HG03571 (cell line): Measurements from ENCODE around the gene COL5A1.
"Not testable (repeated sequence)": the region's sequence is repeated elsewhere in the genome, so short reads cannot be mapped to it uniquely, and the experiment has no call there.

Experiments used
- ATAC-seq: cut with Tn5 transposase; IDR thresholded peaks from one replicate; pipeline ENCODE4 v1.9.1; 2021; ENCODE audit not compliant: unreplicated experiment

The COL5A1 gene

DNA sequence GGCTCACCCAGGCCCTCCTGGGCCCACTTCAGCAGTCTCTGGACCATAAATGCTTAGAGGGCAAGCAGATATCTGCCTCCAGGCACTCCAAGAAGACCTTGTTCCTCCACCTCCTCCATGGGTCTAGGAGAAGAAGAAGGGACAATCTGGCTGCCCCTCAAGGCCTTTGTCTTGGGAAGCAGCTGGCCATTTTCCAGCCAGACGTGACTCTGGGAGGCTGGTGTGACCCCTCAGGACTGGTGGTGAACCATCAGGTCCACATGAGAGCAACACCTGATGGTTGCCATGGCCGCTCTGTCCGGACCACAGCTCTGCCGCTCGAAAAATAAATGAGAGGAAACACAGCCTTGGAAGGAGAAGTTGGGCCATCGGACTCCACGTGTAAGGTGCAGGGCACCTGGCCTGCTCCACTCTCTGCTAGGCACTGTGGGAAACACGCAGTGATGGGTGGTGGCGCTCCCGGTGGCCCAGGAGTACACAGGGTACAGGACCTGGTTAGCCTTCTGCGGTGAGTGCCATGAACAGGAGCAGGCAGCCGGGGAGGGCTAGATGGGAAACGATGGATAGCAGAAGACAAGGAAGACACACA lies 3.0 kb upstream of the COL5A1 start:
- no peak for ATAC-seq

DNA sequence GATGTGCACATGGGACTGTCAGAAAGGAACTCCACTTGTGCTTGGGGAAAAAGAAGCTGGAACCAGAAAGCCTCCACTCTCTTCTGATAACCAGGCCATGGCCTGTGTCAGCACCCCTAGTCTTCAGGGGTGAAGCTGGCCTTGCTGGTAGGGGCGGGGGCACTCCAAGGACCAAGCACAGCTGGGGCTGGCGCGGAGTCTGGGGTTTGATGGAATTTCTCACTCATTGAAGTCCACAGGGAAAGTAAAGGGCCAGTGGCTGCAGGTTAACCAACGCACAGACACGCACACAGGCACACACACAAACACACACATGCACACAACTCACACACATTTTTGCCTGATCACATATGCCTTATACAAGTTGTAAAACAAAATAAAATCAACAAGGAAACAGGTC lies 1.6 kb upstream of the COL5A1 start:
- ATAC-seq: no peak

GRCh38 chr9:134640506-134641172 lies 964 bp upstream of the COL5A1 start:
- no peak for ATAC-seq

- ATAC-seq: no peak
Observed at GRCh38 chr9:134641990-134642384, 384 bp downstream of the COL5A1 start.

DNA sequence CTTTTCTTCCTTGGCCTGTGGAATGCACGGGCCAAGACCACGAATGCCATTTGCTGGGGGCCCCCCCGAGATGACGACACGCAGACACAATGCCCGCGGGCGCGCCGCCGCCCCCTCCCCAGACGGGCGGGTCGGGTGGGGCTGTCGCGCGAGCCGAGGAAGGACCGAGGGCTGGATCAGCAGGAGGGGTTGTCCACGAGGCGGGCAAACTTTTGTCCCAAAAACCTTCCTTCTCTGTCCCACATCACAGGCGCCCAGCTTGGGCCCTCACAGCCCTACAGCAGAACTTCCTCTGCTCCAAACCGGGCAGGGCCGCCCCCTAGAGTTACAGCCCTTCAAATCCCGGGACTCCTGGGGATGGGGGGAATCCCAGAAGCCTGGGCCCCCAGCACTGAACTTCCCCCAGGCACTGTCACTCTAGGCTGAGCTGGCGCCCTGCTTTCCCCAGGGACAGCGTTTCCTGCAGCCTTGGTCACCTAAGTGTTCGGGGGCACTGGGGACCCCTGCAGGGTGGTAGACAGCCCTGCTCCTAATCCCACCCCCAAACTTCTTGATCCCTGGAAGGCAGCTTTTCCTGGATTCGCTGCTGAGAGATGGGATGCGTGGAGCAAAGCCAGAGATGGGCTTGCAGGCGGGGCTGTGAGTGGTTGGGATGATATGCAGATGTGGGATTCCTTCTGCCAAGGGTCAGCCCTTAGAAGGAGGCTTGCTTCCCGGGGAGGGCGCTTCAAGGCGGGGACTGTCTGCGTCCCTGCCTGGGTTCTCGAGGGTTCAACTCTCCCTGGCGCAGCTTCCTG lies 980 bp downstream of the COL5A1 start:
- ATAC-seq: no peak

GRCh38 chr9:134643222-134643671 lies 1.6 kb downstream of the COL5A1 start:
- no peak for ATAC-seq

GRCh38 chr9:134644401-134644724 lies 2.8 kb downstream of the COL5A1 start:
- ATAC-seq: not testable (repeated sequence)

- ATAC-seq: no peak
Observed at GRCh38 chr9:134644725-134645606, 3.4 kb downstream of the COL5A1 start.

- no peak for ATAC-seq
Observed at GRCh38 chr9:134645607-134646365, 4.2 kb downstream of the COL5A1 start.

GRCh38 chr9:134647359-134648080 lies 5.9 kb downstream of the COL5A1 start:
- no peak for ATAC-seq

DNA sequence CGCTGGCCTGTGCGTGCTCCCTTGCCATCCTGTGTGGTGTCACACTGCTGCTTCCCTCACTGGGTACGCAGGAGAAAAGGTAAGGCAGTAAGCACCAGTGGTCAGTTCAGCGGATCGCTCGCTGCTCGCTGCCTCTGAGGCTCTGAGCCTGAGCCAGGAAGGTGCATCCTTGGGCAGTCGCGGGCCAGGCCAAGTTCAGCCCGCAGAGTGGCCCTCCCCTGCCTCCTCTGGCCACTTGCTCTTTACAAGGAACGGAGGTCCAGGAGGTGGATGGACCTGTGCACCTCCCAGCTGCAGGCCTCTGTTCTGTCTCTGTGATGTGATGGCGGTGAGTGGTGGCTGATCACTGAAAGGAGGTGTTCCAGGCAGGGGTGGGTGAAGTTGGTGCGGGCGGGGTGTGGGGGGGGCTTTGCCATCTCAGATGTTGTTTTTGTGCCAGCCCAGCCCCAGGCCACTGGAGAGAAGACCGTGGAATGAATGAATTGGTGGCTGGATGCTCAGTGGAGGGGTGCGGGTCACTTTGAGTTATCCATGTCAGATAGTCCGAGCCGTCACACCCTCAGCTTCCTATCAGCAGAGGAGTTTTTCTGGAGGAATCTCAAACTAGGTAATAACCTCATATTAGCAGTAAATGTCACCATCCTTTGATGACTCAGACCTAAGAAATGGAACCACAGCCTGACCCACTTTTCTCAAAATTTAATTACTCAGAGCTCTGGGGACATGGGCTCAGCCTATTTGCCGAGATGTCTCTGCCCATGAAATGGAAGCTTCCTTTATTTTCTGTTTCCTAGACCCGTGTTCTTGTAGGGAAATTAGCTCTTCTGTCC lies 7.3 kb downstream of the COL5A1 start:
- no peak for ATAC-seq

GRCh38 chr9:134650431-134651190 lies 9.0 kb downstream of the COL5A1 start:
- ATAC-seq: no peak

DNA sequence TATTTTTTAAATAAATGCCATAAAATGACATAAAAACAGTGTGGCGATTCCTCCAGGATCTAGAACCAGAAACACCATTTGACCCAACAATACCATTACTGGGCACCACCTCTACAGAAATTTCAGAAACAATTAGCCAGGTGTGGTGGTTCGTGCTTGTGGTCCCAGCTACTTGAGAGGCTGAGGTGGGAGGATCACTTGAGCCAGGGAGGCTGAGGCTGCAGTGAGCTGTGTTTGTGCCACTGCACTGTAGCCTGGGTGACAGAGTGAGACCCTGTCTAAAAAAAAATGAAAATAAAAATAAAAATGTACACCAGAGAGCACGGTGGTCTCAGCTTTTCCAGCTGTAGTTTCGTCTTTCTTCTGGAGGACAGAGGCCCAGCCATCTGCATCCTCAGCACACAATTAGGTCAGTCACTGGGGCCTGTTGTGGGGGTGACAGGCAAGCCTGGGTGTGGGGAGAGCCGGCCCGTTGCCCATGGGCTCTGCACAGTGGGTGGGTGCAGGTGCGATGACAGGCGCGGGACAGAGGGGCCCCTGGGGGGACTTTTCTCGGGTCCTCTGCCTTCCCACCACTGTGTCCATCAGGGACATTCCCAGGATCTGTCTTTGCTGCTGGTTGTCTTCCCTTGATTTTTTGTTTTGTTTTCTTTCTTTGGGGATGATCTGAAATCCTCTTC lies 9.8 kb downstream of the COL5A1 start:
- ATAC-seq: no peak

DNA sequence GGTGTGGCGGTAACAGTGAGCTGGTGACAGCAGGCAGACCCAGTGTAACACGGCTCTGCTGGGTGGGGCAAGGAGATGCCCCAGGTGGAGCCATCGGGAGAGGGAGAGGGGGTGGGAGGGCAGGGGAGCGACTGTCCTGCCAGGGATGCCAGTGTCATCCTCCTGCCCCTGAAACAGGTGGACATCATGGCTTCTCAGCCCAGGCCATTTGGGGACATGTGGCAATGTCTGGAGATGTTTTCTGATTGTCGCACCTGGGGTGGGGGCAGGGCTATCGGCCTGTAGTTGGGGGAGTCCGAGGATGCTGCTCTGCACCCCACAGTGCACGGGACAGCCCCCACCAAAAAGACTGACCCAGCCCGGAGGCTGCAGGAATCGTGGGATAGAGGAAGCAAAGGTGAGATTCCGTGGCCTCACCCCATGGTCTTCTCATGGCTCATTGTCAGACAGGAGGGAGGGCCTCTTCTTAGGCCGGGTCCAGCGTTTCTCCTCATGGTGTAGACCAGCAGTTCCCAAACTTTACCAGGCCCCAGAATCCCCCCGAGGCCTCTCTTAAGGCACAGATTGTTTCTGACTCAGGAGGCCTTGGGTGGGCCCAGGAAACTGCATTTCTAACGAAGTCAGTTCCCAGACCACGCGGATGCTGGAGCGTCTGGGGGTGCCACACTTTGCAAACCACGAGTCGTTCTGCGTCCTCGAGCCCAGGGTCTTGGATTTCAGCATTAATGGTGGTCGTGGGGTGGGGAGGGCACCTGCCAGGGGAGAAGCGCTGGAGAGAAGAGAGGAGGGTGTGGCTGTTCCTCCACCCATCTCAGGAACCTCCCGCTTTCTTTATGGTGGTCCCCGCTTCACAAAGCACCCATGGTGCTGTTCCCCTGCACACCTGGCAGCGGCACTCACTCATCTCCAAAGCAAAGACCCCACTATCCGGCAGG lies 11.0 kb downstream of the COL5A1 start:
- no peak for ATAC-seq

- no peak for ATAC-seq
Observed at GRCh38 chr9:134653259-134654009, 11.8 kb downstream of the COL5A1 start.

- no peak for ATAC-seq
Observed at GRCh38 chr9:134655101-134655500, 13.5 kb downstream of the COL5A1 start.
